Measurements from ENCODE around the gene PNMA8A. TPM values are rescaled to one million over a fixed set of nuclear protein-coding genes. Genes with fewer than 3 reads are reported as not detected.

The PNMA8A gene
- total RNA-seq, 2 donors from 2014 or later = 13.9 to 16.5 TPM

GRCh38 chr19:46494146-46494940 lies 23.0 kb upstream of the PNMA8A start:
- ATAC-seq (no peak), DNase-seq (no peak)
- intact Hi-C loops (cut with DNase I) = no loop called here

DNA sequence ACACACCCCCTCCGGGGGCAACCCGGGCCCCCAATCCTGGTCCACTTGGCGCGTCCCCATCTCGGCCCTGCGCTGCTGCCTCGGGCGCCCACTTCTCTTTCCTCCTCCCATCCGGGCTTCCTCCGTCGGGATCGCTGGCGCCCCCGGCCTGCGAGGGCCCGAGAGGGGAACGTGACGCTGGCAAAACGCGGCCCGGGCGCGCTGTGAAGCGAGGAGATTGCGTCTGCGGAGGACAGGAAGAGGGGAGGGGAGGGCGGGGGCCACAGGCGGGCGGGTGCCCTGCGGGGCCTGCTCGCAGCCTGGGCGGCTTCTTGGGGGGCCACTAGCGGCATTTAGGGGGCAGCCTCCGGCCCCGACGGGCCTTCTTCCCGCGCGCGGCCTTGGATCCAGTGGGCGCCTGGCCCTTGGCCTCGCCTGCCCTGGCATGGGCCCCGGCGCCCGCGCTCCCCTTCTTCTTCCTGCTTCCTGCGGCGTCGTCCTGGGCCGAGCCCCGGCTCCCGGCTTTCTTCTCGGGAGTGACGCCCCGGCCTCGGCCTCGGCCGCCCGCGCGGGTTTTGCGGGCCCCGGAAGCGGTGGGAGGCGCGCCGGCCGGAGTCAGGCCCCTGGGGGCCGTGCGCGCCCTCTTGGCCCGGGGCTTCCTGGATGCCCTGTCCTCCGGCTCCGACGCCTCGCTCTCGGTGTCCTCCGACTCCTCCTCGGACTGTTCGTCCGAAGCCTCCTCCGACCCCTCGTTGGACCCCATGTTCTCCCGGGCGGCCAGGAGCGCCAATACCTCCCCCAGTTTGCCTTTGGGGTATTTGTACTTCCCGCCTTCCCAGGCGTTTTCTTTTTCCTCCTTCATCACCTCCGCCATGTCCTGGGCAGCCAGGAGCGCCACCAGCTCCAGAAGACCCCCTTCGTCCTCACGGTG lies 22.1 kb upstream of the PNMA8A start:
- DNase-seq (peak; percentile 64), ATAC-seq (peak; percentile 23 to 50)
- intact Hi-C loops (cut with DNase I) = no loop called here

DNA sequence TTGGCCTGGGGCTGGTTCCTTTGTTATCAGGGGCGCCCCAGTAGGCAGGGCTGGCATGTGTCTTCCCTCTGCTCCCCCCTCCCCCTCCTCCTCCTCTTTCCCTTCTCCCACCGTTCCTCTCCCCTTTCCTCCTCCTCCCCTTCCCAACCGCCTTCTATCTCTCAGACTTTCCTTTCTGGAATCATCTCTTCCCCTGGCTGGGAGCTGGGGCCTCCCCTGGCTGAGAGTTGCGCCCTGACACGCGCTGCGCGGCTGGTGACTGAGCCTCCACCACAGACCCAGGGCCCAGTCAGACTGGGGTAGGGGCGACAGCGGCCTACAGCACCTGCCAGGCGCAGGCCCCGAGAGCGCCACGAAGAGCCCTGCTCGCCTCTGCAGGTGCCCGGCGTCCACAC lies 21.5 kb upstream of the PNMA8A start:
- ATAC-seq (peak in 1 of 2 donors; percentile 16), DNase-seq (peak; percentile 37)
- intact Hi-C loops (cut with DNase I) = no loop called here

DNA sequence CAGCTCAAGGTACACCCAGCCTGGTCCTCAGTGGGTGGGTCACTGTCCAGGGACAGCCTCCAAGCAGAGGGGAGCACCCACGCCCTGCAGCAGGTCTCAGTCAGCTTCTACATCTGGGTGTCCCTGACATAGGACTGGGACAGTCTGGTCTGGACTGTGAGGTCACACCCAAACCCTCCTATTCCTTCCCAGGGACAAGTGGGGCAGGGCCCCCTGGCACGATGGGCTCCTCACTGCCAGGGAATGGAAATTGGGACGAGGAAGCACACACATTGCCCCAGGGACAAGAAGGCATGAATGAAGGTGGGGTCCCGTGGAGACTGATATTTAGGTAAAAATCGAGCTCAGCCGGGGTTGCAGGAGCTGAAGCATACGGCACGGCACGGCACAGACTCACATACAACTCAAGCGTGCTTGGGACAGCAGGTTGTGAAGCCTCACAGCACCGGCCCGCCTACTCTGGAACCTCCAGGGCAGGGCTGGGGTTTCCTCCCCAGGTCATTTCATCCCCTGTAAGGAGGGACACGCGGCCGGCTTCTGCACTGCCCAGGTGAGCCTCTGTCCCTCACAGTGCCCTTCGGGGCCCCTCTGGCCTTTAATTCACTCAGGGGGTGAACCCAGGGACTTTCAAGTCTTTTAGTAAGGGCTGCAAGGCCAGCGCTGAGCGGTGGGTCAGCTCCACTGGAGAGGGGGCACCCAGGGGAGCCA lies 20.8 kb upstream of the PNMA8A start:
- no peak for DNase-seq
- no peak for ATAC-seq
- intact Hi-C loops (cut with DNase I) = no loop called here

- DNase-seq (no peak), ATAC-seq (no peak)
- intact Hi-C loops (cut with DNase I) = no loop called here
These were observed 19.4 kb upstream of the PNMA8A start for GRCh38 chr19:46490774-46491173.

- DNase-seq = peak; percentile 63
- intact Hi-C loops (cut with DNase I) = loop anchor here (5.0 to 10.0 kb wide), 2 partner anchors 92 to 205 kb away; no protein-coding TSS in a partner anchor
- peak; percentile 55 to 56 for ATAC-seq
These were observed 18.3 kb upstream of the PNMA8A start for GRCh38 chr19:46489445-46490272.

DNA sequence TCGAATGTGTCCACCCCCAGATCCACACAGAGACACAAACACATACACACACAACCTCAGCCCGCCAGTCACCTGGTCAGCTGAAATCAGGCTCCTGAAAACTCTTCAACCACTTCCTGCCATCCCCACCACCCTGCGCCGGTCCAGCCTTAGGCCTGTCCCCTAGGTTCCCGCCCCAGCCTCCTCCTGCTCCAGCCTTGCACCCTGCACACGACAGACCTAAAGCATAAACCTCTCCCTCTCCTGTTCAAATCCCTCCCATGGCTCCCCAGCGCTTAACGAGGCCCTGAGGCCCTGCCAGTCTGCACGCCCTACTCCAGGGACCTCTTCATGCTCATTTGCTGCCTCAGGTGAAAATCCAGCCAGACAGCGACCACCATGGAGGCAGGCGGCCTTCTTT lies 17.2 kb upstream of the PNMA8A start:
- ATAC-seq = no peak
- DNase-seq = no peak
- intact Hi-C loops (cut with DNase I) = loop anchor here (5.0 to 10.0 kb wide), 2 partner anchors 91 to 204 kb away; no protein-coding TSS in a partner anchor

GRCh38 chr19:46487802-46488445 lies 16.6 kb upstream of the PNMA8A start:
- intact Hi-C loops (cut with DNase I) = loop anchor here (2.0 to 10.0 kb wide), 3 partner anchors 85 to 203 kb away; no protein-coding TSS in a partner anchor
- peak; percentile 77 for DNase-seq
- peak; percentile 71 to 83 for ATAC-seq

GRCh38 chr19:46487178-46487801 lies 15.9 kb upstream of the PNMA8A start:
- DNase-seq = no peak
- peak in 1 of 2 donors; percentile 8 for ATAC-seq
- intact Hi-C loops (cut with DNase I) = loop anchor here (2.0 to 10.0 kb wide), 3 partner anchors 84 to 202 kb away; no protein-coding TSS in a partner anchor

DNA sequence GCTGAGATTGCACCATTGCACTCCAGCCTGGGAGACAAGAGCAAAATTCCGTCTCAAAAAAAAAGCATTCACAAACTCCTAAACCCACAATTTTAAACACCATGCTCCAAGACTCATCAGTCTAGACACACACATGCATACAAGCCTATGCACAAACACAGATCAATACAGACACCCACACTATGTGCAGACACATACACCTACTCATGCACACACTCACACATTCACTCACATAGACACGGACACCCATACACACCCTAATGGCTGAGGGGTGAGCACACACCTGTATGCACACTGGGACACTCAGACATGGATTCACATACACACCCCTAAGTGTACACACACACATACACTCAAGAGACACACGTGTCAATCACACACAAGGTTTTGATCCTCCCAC lies 15.0 kb upstream of the PNMA8A start:
- DNase-seq = no peak
- intact Hi-C loops (cut with DNase I) = loop anchor here (2.0 to 10.0 kb wide), 3 partner anchors 84 to 202 kb away; no protein-coding TSS in a partner anchor
- ATAC-seq = no peak

- intact Hi-C loops (cut with DNase I) = loop anchor here (5.0 to 10.0 kb wide), 2 partner anchors 87 to 200 kb away; no protein-coding TSS in a partner anchor
- ATAC-seq (no peak), DNase-seq (no peak)
These were observed 13.3 kb upstream of the PNMA8A start for GRCh38 chr19:46484656-46485055.

GRCh38 chr19:46482631-46483030 lies 11.3 kb upstream of the PNMA8A start:
- no peak for DNase-seq
- ATAC-seq = no peak
- intact Hi-C loops (cut with DNase I) = loop anchor here in 1 of 2 donors (10.0 kb wide), 1 partner anchor 198 kb away; no protein-coding TSS in a partner anchor

DNA sequence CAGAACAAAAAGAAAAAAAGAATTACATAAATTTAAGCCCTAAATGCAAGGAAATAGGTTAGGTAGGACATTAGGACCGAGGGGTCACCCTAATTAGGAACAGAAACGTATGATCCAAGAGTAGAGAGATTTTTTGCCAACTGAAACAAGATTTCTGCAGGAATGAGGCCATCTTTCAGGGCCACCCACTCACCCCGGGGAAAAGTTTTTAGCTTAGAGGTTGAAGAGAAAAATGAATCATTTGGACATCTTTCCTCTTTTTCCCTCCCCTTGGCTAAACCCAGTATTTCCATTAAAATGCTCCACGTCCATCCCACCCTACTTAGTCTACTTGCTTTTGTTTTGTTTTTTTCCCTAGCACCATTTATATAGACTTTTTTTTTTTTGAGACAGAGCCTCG lies 10.6 kb upstream of the PNMA8A start:
- DNase-seq = no peak
- intact Hi-C loops (cut with DNase I) = loop anchor here in 1 of 2 donors (10.0 kb wide), 1 partner anchor 197 kb away; no protein-coding TSS in a partner anchor
- peak; percentile 64 to 70 for ATAC-seq

DNA sequence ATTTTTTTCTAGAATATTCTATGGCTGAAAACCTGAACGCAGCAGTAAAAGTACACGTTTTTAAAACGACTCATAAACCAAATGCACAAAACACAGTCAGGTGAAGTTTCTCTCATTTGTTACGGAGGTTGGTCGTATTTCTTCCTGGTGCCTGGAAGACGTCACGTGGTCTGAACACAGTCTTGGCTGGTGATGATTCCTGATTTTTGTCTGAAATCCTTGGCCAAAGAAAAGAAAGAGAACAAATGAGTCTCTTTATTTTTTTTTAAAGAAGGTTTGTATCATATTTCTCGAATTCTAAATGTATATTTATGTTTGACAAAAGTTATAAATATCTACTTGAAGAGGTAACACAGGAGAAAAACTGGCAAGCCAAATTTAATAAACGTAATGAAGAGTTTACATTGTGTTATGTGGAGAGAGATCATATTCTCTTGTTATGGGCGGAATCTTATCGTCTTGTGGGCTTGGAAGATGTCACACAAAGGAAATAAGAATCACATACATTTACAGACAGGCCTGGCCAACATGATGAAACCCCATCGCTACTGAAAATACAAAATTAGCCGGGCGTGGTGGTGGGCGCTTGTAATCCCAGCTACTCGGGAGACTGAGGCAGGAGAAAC lies 10.0 kb upstream of the PNMA8A start:
- intact Hi-C loops (cut with DNase I) = loop anchor here in 1 of 2 donors (10.0 kb wide), 1 partner anchor 197 kb away; no protein-coding TSS in a partner anchor
- DNase-seq = no peak
- ATAC-seq = peak; percentile 62 to 78

GRCh38 chr19:46480415-46480814 lies 9.1 kb upstream of the PNMA8A start:
- no peak for DNase-seq
- intact Hi-C loops (cut with DNase I) = loop anchor here in 1 of 2 donors (10.0 kb wide), 1 partner anchor 196 kb away; no protein-coding TSS in a partner anchor
- peak; percentile 62 to 86 for ATAC-seq

GRCh38 chr19:46478356-46478986 lies 7.1 kb upstream of the PNMA8A start:
- DNase-seq (no peak), ATAC-seq (no peak)
- intact Hi-C loops (cut with DNase I) = no loop called here
